GM21717 (cell line): ENCODE results near the gene LMX1B.
"Not testable (repeated sequence)": the region's sequence is repeated elsewhere in the genome, so short reads cannot be mapped to it uniquely, and the experiment has no call there.

Experiments used
- ATAC-seq: cut with Tn5 transposase; IDR thresholded peaks from one replicate; pipeline ENCODE4 v1.9.1; 2021; ENCODE audit warnings: mild to moderate bottlenecking, moderate library complexity; ENCODE audit not compliant: unreplicated experiment

LMX1B gene

GRCh38 chr9:126704892-126705766, 91.4 kb downstream of the LMX1B start:
- ATAC-seq, result no peak

- no peak for ATAC-seq
Measured at GRCh38 chr9:126705767-126706697, 92.3 kb downstream of the LMX1B start.

- no peak for ATAC-seq
Measured at GRCh38 chr9:126706698-126707053, 92.9 kb downstream of the LMX1B start.

GRCh38 chr9:126707083-126707482, 93.4 kb downstream of the LMX1B start:
- no peak for ATAC-seq

GRCh38 chr9:126707712-126708111, 94.0 kb downstream of the LMX1B start:
- not testable (repeated sequence) for ATAC-seq

- ATAC-seq, result no peak
Measured at GRCh38 chr9:126708178-126708577, 94.5 kb downstream of the LMX1B start.

- ATAC-seq, result no peak
Measured at GRCh38 chr9:126709241-126709640, 95.5 kb downstream of the LMX1B start.

- ATAC-seq, result no peak
Measured at GRCh38 chr9:126715382-126715781, 101.7 kb downstream of the LMX1B start.

GRCh38 chr9:126717441-126717840, 103.7 kb downstream of the LMX1B start:
- not testable (repeated sequence) for ATAC-seq

GRCh38 chr9:126719618-126720031, 105.9 kb downstream of the LMX1B start:
- ATAC-seq, result no peak

GRCh38 chr9:126720036-126720435, 106.3 kb downstream of the LMX1B start:
- no peak for ATAC-seq

GRCh38 chr9:126720661-126721563, 107.2 kb downstream of the LMX1B start:
- ATAC-seq, result no peak

- ATAC-seq, result no peak
Measured at GRCh38 chr9:126721564-126721981, 107.8 kb downstream of the LMX1B start.

- ATAC-seq, result peak; percentile 71
Measured at GRCh38 chr9:126722252-126722921, 108.7 kb downstream of the LMX1B start.

GRCh38 chr9:126722922-126723806, 109.4 kb downstream of the LMX1B start:
- peak; percentile 46 for ATAC-seq

- ATAC-seq, result no peak
Measured at GRCh38 chr9:126723807-126724172, 110.1 kb downstream of the LMX1B start.

- no peak for ATAC-seq
Measured at GRCh38 chr9:126724226-126724625, 110.5 kb downstream of the LMX1B start.

- not testable (repeated sequence) for ATAC-seq
Measured at GRCh38 chr9:126725485-126725884, 111.8 kb downstream of the LMX1B start.

GRCh38 chr9:126728210-126728609, 114.5 kb downstream of the LMX1B start:
- not testable (repeated sequence) for ATAC-seq
